ENCODE measurements around the gene ZDHHC8. TPM values are rescaled to one million over a fixed set of nuclear protein-coding genes. Genes with fewer than 3 reads are reported as not detected.

Gene ZDHHC8
- total RNA-seq, 6 experiments from 2014 or later: 91.8 to 119 (median 99.1) TPM

GRCh38 chr22:20150381-20151275 is 19.0 kb downstream of the ZDHHC8 start, which contains the start of gene CCDC188:
CCDC188 (minus strand) TSS chr22:20151055; CDS start chr22:20150986, 69 bp downstream.
- DNase-seq: no peak
- TF ChIP-seq CTCF (IDR thresholded peaks at IDR 0.05): no peak
- Mint-ChIP-seq H3K27me3 (ENCODE audit: insufficient read depth) (no peaks in the 10 kb centered on the region; the same call in 1 of the 2 replicates), H3K4me3 (no peak within 1 kb of the TSS), H3K4me1 (ENCODE audit: low read depth) (peaks cover 8% of the 10 kb centered on the region; the same call in 1 of the 2 replicates), H3K36me3 (ENCODE audit: low read depth) (no peaks in the 10 kb centered on the region), H3K27ac (no peak within 1 kb of the TSS; the same call in 1 of the 2 replicates), H3K9me3 (no peaks in the 10 kb centered on the region)

- no peaks in the 10 kb centered on the region; the same call in 1 of the 2 replicates for H3K27me3 Mint-ChIP-seq (ENCODE audit: insufficient read depth)
Observed at GRCh38 chr22:20151276-20151588, 19.6 kb downstream of the ZDHHC8 start.

GRCh38 chr22:20152464-20152890 is 20.9 kb downstream of the ZDHHC8 start:
- TF ChIP-seq CTCF (IDR thresholded peaks at IDR 0.05): no peak
- H3K36me3 Mint-ChIP-seq (ENCODE audit: low read depth): no peaks in the 10 kb centered on the region
- H3K9me3 Mint-ChIP-seq: no peaks in the 10 kb centered on the region
- no peak overlapping the region for H3K4me3 Mint-ChIP-seq
- peaks cover 8% of the 10 kb centered on the region; the same call in 1 of the 2 replicates for H3K4me1 Mint-ChIP-seq (ENCODE audit: low read depth)
- H3K27ac Mint-ChIP-seq: no peak overlapping the region
- peaks cover under 1% of the 10 kb centered on the region for H3K27me3 Mint-ChIP-seq (ENCODE audit: insufficient read depth)
- no peak for DNase-seq

More at GRCh38 chr22:20151276-20151588, 19.6 kb downstream of the ZDHHC8 start:
- Mint-ChIP-seq H3K9me3 (no peaks in the 10 kb centered on the region), H3K27ac (no peak overlapping the region; the same call in 1 of the 2 replicates), H3K4me1 (ENCODE audit: low read depth) (peaks cover 8% of the 10 kb centered on the region; the same call in 1 of the 2 replicates), H3K36me3 (ENCODE audit: low read depth) (no peaks in the 10 kb centered on the region), H3K4me3 (no peak overlapping the region)
- DNase-seq: no peak
- TF ChIP-seq CTCF (IDR thresholded peaks at IDR 0.05): no peak

GRCh38 chr22:20153945-20154344 is 22.3 kb downstream of the ZDHHC8 start:
- no peak overlapping the region for H3K4me3 Mint-ChIP-seq
- H3K27me3 Mint-ChIP-seq (ENCODE audit: insufficient read depth): peaks cover 4% of the 10 kb centered on the region
- no peak for TF ChIP-seq CTCF (IDR thresholded peaks at IDR 0.05)
- no peak for DNase-seq
- H3K9me3 Mint-ChIP-seq: no peaks in the 10 kb centered on the region
- H3K36me3 Mint-ChIP-seq (ENCODE audit: low read depth): no peaks in the 10 kb centered on the region
- peaks cover 8% of the 10 kb centered on the region; the same call in 1 of the 2 replicates for H3K4me1 Mint-ChIP-seq (ENCODE audit: low read depth)
- H3K27ac Mint-ChIP-seq: no peak overlapping the region

- no peak for DNase-seq
- no peaks in the 10 kb centered on the region for H3K36me3 Mint-ChIP-seq (ENCODE audit: low read depth)
- H3K27ac Mint-ChIP-seq: no peak overlapping the region; the same call in 1 of the 2 replicates
- H3K9me3 Mint-ChIP-seq: no peaks in the 10 kb centered on the region
- peak overlapping the region; percentile 47; the same call in 1 of the 2 replicates for H3K4me3 Mint-ChIP-seq
- peak; percentile 43; the same call in 1 of the 2 replicates for TF ChIP-seq CTCF (IDR thresholded peaks at IDR 0.05)
- peaks cover 4% of the 10 kb centered on the region for H3K27me3 Mint-ChIP-seq (ENCODE audit: insufficient read depth)
- H3K4me1 Mint-ChIP-seq (ENCODE audit: low read depth): peaks cover 8% of the 10 kb centered on the region; the same call in 1 of the 2 replicates
Observed at GRCh38 chr22:20154602-20155187, 23.1 kb downstream of the ZDHHC8 start.

Data from HFFc6 (cell line).